Astrocyte (in vitro differentiated cells and primary cell): ENCODE results near the gene IVD.

Experiments
- EZH2 ChIP-seq: IDR thresholded peaks from 2 replicates; pipeline ENCODE4 v1.6.1; 2012; ENCODE audit warnings: mild to moderate bottlenecking, low read length, inconsistent platforms; ENCODE audit not compliant: insufficient read depth
- TF ChIP-seq, protein P1 (sequence below): IDR thresholded peaks from 2 replicates; pipeline ENCODE4 v1.5.1; 2011; ENCODE audit warnings: low read depth, mild to moderate bottlenecking, inconsistent platforms, low read length, moderate library complexity; ENCODE audit not compliant: insufficient read depth

GRCh38 chr15:40449275-40449674 lies 43.7 kb downstream of the IVD start:
- TF ChIP-seq, protein P1, sequence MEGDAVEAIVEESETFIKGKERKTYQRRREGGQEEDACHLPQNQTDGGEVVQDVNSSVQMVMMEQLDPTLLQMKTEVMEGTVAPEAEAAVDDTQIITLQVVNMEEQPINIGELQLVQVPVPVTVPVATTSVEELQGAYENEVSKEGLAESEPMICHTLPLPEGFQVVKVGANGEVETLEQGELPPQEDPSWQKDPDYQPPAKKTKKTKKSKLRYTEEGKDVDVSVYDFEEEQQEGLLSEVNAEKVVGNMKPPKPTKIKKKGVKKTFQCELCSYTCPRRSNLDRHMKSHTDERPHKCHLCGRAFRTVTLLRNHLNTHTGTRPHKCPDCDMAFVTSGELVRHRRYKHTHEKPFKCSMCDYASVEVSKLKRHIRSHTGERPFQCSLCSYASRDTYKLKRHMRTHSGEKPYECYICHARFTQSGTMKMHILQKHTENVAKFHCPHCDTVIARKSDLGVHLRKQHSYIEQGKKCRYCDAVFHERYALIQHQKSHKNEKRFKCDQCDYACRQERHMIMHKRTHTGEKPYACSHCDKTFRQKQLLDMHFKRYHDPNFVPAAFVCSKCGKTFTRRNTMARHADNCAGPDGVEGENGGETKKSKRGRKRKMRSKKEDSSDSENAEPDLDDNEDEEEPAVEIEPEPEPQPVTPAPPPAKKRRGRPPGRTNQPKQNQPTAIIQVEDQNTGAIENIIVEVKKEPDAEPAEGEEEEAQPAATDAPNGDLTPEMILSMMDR, result no peak
- TF ChIP-seq EZH2, result no peak
